HG03060 (cell line): Measurements from ENCODE around the gene SUMO3.

Experiments used
- ATAC-seq: cut with Tn5 transposase; IDR thresholded peaks from one replicate; pipeline ENCODE4 v1.9.1; 2021; ENCODE audit warnings: low read depth, moderate number of reproducible peaks; ENCODE audit not compliant: unreplicated experiment

Gene SUMO3

GRCh38 chr21:44763050-44763378 lies 54.8 kb downstream of the SUMO3 start:
- no peak for ATAC-seq

GRCh38 chr21:44762221-44763049 lies 55.4 kb downstream of the SUMO3 start:
- no peak for ATAC-seq

GRCh38 chr21:44761747-44762208 lies 56.1 kb downstream of the SUMO3 start:
- ATAC-seq, result no peak

GRCh38 chr21:44761011-44761729 lies 56.7 kb downstream of the SUMO3 start:
- no peak for ATAC-seq

- ATAC-seq, result no peak
Observed at GRCh38 chr21:44760376-44760775, 57.5 kb downstream of the SUMO3 start.

GRCh38 chr21:44759628-44760285 lies 58.1 kb downstream of the SUMO3 start:
- ATAC-seq, result no peak

GRCh38 chr21:44758781-44759627 lies 58.9 kb downstream of the SUMO3 start:
- ATAC-seq, result no peak

GRCh38 chr21:44758141-44758561 lies 59.7 kb downstream of the SUMO3 start:
- no peak for ATAC-seq

GRCh38 chr21:44757731-44758130 lies 60.1 kb downstream of the SUMO3 start:
- ATAC-seq, result no peak

- no peak for ATAC-seq
Observed at GRCh38 chr21:44756423-44757185, 61.3 kb downstream of the SUMO3 start.
